GM23338 (cell line): ENCODE results near the gene CCDC137. TPM values are rescaled to one million over a fixed set of nuclear protein-coding genes. Genes with fewer than 3 reads are reported as not detected.
A peak's percentile ranks its signal among the peaks of the same experiment; 100 is the strongest.

Experiments used
- ATAC-seq: fragments of 200-7000 bp; cut with Tn5 transposase; 3 replicates; pipeline ENCODE4 v1.9.1; 2020
- DNase-seq: peaks from one replicate; pipeline ENCODE4 v3.0.0-alpha.2; 2015; ENCODE audit warnings: low spot score
- H2AFZ ChIP-seq: fragments of 200-600 bp; sonication (generic); 2 replicates; pipeline ENCODE4 v1.8.0; 2016; ENCODE audit warnings: antibody characterized with exemption, mild to moderate bottlenecking, moderate library complexity
- H3F3A ChIP-seq: fragments of 200-600 bp; sonication (generic); replicated peaks from 2 replicates; pipeline ENCODE4 v1.8.0; 2017; ENCODE audit warnings: antibody characterized with exemption, mixed run types, low read depth
- H3K27ac ChIP-seq: fragments of 200-600 bp; sonication (generic); 2 replicates; pipeline ENCODE4 v1.6.1; 2016; ENCODE audit warnings: low read depth
- H3K27me3 ChIP-seq: fragments of 200-600 bp; sonication (generic); 2 replicates; pipeline ENCODE4 v1.8.0; 2016; ENCODE audit warnings: mild to moderate bottlenecking, mixed run types, moderate library complexity; ENCODE audit not compliant: insufficient read depth
- H3K36me3 ChIP-seq: fragments of 200-600 bp; sonication (generic); 2 replicates; pipeline ENCODE4 v1.8.0; 2016; ENCODE audit warnings: mild to moderate bottlenecking; ENCODE audit not compliant: insufficient read depth
- H3K4me1 ChIP-seq: fragments of 200-600 bp; sonication (generic); 2 replicates; pipeline ENCODE4 v1.8.0; 2016; ENCODE audit warnings: mild to moderate bottlenecking, moderate library complexity; ENCODE audit not compliant: insufficient read depth
- H3K4me2 ChIP-seq: fragments of 200-600 bp; sonication (generic); 2 replicates; pipeline ENCODE4 v1.7.1; 2017; ENCODE audit warnings: mixed run types
- H3K4me3 ChIP-seq: fragments of 200-600 bp; sonication (generic); 2 replicates; pipeline ENCODE4 v1.6.1; 2016; ENCODE audit warnings: mixed run types
- H3K79me2 ChIP-seq: fragments of 200-600 bp; sonication (generic); replicated peaks from 2 replicates; pipeline ENCODE4 v1.8.0; 2017; ENCODE audit warnings: mild to moderate bottlenecking; ENCODE audit not compliant: insufficient read depth
- H3K9me2 ChIP-seq: fragments of 200-600 bp; sonication (generic); 2 replicates; pipeline ENCODE4 v1.8.0; 2017; ENCODE audit not compliant: insufficient read depth
- H4K20me1 ChIP-seq: fragments of 200-600 bp; sonication (generic); replicated peaks from 2 replicates; pipeline ENCODE4 v1.8.0; 2017; ENCODE audit warnings: mild to moderate bottlenecking; ENCODE audit not compliant: insufficient read depth
- H3K27ac Mint-ChIP-seq: 2 replicates; pipeline ENCODE4 v1.8.0; 2020; ENCODE audit warnings: inconsistent platforms, mild to moderate bottlenecking, moderate library complexity, mixed read lengths
- H3K27me3 Mint-ChIP-seq: 3 replicates; pipeline ENCODE4 v1.8.0; 2022; ENCODE audit warnings: low read depth, mild to moderate bottlenecking, moderate library complexity, mixed read lengths, inconsistent platforms; ENCODE audit not compliant: insufficient read depth, poor library complexity
- H3K36me3 Mint-ChIP-seq: 3 replicates; pipeline ENCODE4 v1.8.0; 2021; ENCODE audit warnings: low read depth, mild to moderate bottlenecking, inconsistent platforms, moderate library complexity, mixed read lengths
- H3K4me1 Mint-ChIP-seq: 3 replicates; pipeline ENCODE4 v1.8.0; 2020; ENCODE audit warnings: mild to moderate bottlenecking, inconsistent platforms, mixed read lengths
- H3K4me3 Mint-ChIP-seq: 3 replicates; pipeline ENCODE4 v1.8.0; 2021; ENCODE audit warnings: moderate library complexity, mild to moderate bottlenecking, inconsistent platforms, mixed read lengths
- H3K9me3 Mint-ChIP-seq: 3 replicates; pipeline ENCODE4 v1.8.0; 2020; ENCODE audit warnings: moderate library complexity, mild to moderate bottlenecking, inconsistent platforms, mixed read lengths
- CREB1 ChIP-seq: fragments of 250-450 bp; sonication (Bioruptor Pico); IDR thresholded peaks from 2 replicates; pipeline ENCODE4 v1.5.0; 2020; ENCODE audit warnings: low read depth, mild to moderate bottlenecking, moderate library complexity
- CTCF ChIP-seq, 2 experiments: fragments of 200-600 bp in 1 of 2; sonication (generic) in 1 of 2; conservative IDR thresholded peaks; 2 replicates each; pipeline versions ENCODE4 v1.5.1 to v1.6.1; 2016 to 2017; ENCODE audit warnings: antibody characterized with exemption in 2 of 2, low read depth in 2 of 2, mild to moderate bottlenecking in 2 of 2, moderate library complexity in 1 of 2
- EZH2 ChIP-seq: fragments of 200-600 bp; sonication (generic); IDR thresholded peaks from one replicate; pipeline ENCODE4 v1.8.0; 2017; ENCODE audit warnings: antibody characterized with exemption, mild to moderate bottlenecking, low read depth; ENCODE audit not compliant: unreplicated experiment
- EZH2phosphoT487 ChIP-seq: fragments of 200-600 bp; sonication (generic); IDR thresholded peaks from one replicate; pipeline ENCODE4 v1.8.1; 2018; ENCODE audit warnings: antibody characterized with exemption; ENCODE audit not compliant: unreplicated experiment
- JUNB ChIP-seq: IDR thresholded peaks from one replicate; pipeline ENCODE4 v1.6.1; 2016; ENCODE audit warnings: antibody characterized with exemption; ENCODE audit not compliant: unreplicated experiment
- NANOG ChIP-seq: IDR thresholded peaks from 2 replicates; pipeline ENCODE4 v1.6.1; 2016; ENCODE audit warnings: antibody characterized with exemption, borderline replicate concordance
- REST ChIP-seq: IDR thresholded peaks from one replicate; pipeline ENCODE4 v1.6.1; 2018; ENCODE audit warnings: antibody characterized with exemption; ENCODE audit not compliant: unreplicated experiment
- STAT1 ChIP-seq: IDR thresholded peaks from one replicate; pipeline ENCODE4 v1.6.1; 2016; ENCODE audit warnings: antibody characterized with exemption; ENCODE audit not compliant: unreplicated experiment
- ZNF114 ChIP-seq: fragments of 250-450 bp; sonication (Bioruptor Pico); IDR thresholded peaks from 2 replicates; pipeline ENCODE4 v1.5.0; 2020; ENCODE audit warnings: mild to moderate bottlenecking, moderate library complexity
- ZNF331 ChIP-seq: fragments of 250-450 bp; sonication (Bioruptor Pico); IDR thresholded peaks from 2 replicates; pipeline ENCODE4 v1.5.0; 2020; ENCODE audit warnings: low read depth, mild to moderate bottlenecking, moderate library complexity
- polyA plus RNA-seq: library from polyadenylated mRNA; unstranded; fragments of >200 nt; fragmentation: Nextera tagmentation; extraction: Ambion mirVana; gene quantifications from 2 replicates; pipeline ENCODE4 v1.2.1, GENCODE V29; 2016
- total RNA-seq: library from RNA; depleted of rRNA; stranded (reverse); fragments of >200 nt; shearing (Covaris generic); gene quantifications from 2 replicates; pipeline ENCODE4 v1.2.3, GENCODE V29; 2014

CCDC137 gene
- total and polyA plus RNA-seq, 2 experiments from 2014 or later = 26.1 to 73.4 TPM

GRCh38 chr17:81700353-81701287, 34.1 kb downstream of the CCDC137 start (continued):
- no peak for TF ChIP-seq REST
- TF ChIP-seq EZH2 = no peak
- TF ChIP-seq STAT1 = no peak
- TF ChIP-seq ZNF331 (CRISPR knock-in tag) = no peak
- TF ChIP-seq CREB1 (CRISPR knock-in tag) = no peak
- TF ChIP-seq EZH2phosphoT487 = no peak
- TF ChIP-seq ZNF114 (CRISPR knock-in tag) = no peak
- no peak for TF ChIP-seq CTCF (conservative IDR thresholded peaks at IDR 0.05; ENCODE audit: low read depth in 2 of 2)
- TF ChIP-seq JUNB = no peak
- no peak for TF ChIP-seq NANOG

- H3K27me3 Mint-ChIP-seq = peaks cover 15% of the 10 kb centered on the region
- H3K9me3 Mint-ChIP-seq = no peaks in the 10 kb centered on the region
- Histone ChIP-seq H2AFZ (no peak overlapping the region), H3K27me3 (no peaks in the 10 kb centered on the region), H3K36me3 (peaks cover 3% of the 10 kb centered on the region), H3K4me2 (peak overlapping the region; percentile 100), H4K20me1 (peaks cover 12% of the 10 kb centered on the region), H3K9me2 (no peaks in the 10 kb centered on the region), H3K27ac (0 out of 2 replicates have a peak overlapping the region, but pooled peaks have one; percentile 26), H3F3A (peaks cover 26% of the 10 kb centered on the region), H3K79me2 (peaks cover 51% of the 10 kb centered on the region), H3K4me1 (peaks cover 10% of the 10 kb centered on the region), H3K4me3 (peak overlapping the region; percentile 99)
- TF ChIP-seq CTCF (conservative IDR thresholded peaks at IDR 0.05; ENCODE audit: low read depth in 2 of 2) (peak in 1 of 2 experiments; percentile 27; a peak in 1 of 4 replicates), ZNF114 (CRISPR knock-in tag) (no peak)
- H3K4me3 Mint-ChIP-seq = peak overlapping the region; percentile 95
- H3K36me3 Mint-ChIP-seq = peaks cover 69% of the 10 kb centered on the region
- 0 out of 2 replicates have a peak overlapping the region, but pooled peaks have one; percentile 31 for H3K27ac Mint-ChIP-seq
- peaks cover 10% of the 10 kb centered on the region; the same call in 2 of the 3 replicates for H3K4me1 Mint-ChIP-seq
- no peak for DNase-seq
- ATAC-seq = peak; percentile 7; the same call in 2 of the 3 replicates
Measured at GRCh38 chr17:81701288-81702071, 34.9 kb downstream of the CCDC137 start.
